ENCODE measurements around the gene PDCD1. TPM values are rescaled to one million over a fixed set of nuclear protein-coding genes. Genes with fewer than 3 reads are reported as not detected.
"Not testable (repeated sequence)": the region's sequence is repeated elsewhere in the genome, so short reads cannot be mapped to it uniquely, and the experiment has no call there.

Gene PDCD1
- total and polyA plus RNA-seq, 2 donors, result 12.7 to 16.0 TPM

- Histone ChIP-seq H3K27me3 (ENCODE audit: control insufficient read depth in 2 of 2, insufficient read depth in 1 of 2, low read length in 1 of 2) (no peaks in the 10 kb centered on the region), H3K4me3 (ENCODE audit: low read length in 2 of 2) (no peak overlapping the region), H3K9me3 (ENCODE audit: control insufficient read depth in 2 of 2, insufficient read depth in 1 of 2, low read length in 1 of 2) (no peaks in the 10 kb centered on the region), H3K27ac (ENCODE audit: low read depth in 1 of 2, low read length in 1 of 2) (no peak overlapping the region), H3K4me1 (ENCODE audit: control insufficient read depth in 2 of 2, insufficient read depth in 2 of 2, low read length in 2 of 2) (no peaks in the 10 kb centered on the region), H3K36me3 (ENCODE audit: control insufficient read depth in 2 of 2, insufficient read depth in 2 of 2, low read length in 1 of 2) (no peaks in the 10 kb centered on the region)
- DNase-seq (ENCODE audit: low read depth in 6 of 9, low spot score in 9 of 9), result no peak
- whole genome bisulfite sequencing, result 85% methylated on average over 13 of the region's 13 CpGs
These were observed 25.5 kb downstream of the PDCD1 start for GRCh38 chr2:241833101-241833663.

GRCh38 chr2:241827394-241827793 is 31.3 kb downstream of the PDCD1 start:
- H3K27ac ChIP-seq (ENCODE audit: low read depth in 1 of 2, low read length in 1 of 2), result no peak overlapping the region
- no peak overlapping the region for H3K4me3 ChIP-seq (ENCODE audit: low read length in 2 of 2)
- H3K27me3 ChIP-seq (ENCODE audit: control insufficient read depth in 2 of 2, insufficient read depth in 1 of 2, low read length in 1 of 2), result no peaks in the 10 kb centered on the region
- 96% methylated on average over 2 of the region's 2 CpGs for WGBS
- peaks cover 4 to 23% of the 10 kb centered on the region in 2 donors for H3K9me3 ChIP-seq (ENCODE audit: control insufficient read depth in 2 of 2, insufficient read depth in 1 of 2, low read length in 1 of 2)
- peaks cover 1 to 5% of the 10 kb centered on the region in 2 donors for H3K4me1 ChIP-seq (ENCODE audit: control insufficient read depth in 2 of 2, insufficient read depth in 2 of 2, low read length in 2 of 2)
- no peaks in the 10 kb centered on the region for H3K36me3 ChIP-seq (ENCODE audit: control insufficient read depth in 2 of 2, insufficient read depth in 2 of 2, low read length in 1 of 2)
- no peak for DNase-seq (ENCODE audit: low read depth in 6 of 9, low spot score in 9 of 9)

DNA sequence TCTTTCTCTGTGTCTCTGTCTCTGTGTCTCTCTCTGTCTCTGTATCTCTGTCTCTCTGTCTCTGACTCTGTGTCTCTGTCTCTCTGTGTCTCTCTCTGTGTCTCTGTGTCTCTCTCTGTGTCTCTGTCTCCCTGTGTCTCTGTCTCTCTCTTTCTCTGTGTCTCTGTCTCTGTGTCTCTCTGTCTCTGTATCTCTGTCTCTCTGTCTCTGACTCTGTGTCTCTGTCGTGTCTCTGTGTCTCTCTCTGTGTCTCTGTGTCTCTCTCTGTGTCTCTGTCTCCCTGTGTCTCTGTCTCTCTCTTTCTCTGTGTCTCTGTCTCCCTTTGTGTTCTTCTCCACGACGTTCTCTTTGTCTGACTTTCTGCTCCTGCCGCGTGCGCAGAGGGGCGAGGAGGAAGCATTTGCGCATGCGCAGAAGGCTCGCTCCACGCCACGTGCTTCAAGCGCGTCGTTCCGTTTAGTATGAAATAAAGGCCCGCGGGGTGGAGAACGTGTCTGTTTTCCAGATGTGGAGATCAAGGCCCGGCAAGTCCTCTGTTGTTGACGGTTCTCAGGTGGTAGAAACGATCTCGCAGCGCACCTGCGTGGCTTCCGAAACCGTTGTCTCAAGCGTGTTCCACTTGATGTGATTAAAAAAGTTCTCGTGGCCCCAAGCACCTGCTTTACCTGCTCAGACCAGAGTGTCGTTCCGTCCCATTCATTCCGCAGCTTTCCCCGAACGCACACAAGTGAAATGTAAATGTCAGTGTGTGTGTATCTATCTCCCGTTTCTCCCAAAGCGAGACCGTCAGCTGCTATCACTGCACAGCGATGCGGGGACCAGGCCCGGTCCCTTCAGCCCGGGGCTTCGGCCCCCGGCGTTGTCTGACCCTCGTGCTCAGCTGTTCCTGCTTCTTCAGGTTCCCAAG is 34.9 kb downstream of the PDCD1 start:
- DNase-seq (ENCODE audit: low read depth in 6 of 9, low spot score in 9 of 9); H3K27me3 ChIP-seq (ENCODE audit: control insufficient read depth in 2 of 2, insufficient read depth in 1 of 2, low read length in 1 of 2); H3K27ac ChIP-seq (ENCODE audit: low read depth in 1 of 2, low read length in 1 of 2); H3K36me3 ChIP-seq (ENCODE audit: control insufficient read depth in 2 of 2, insufficient read depth in 2 of 2, low read length in 1 of 2); H3K4me3 ChIP-seq (ENCODE audit: low read length in 2 of 2): not testable (repeated sequence)
- Histone ChIP-seq H3K9me3 (ENCODE audit: control insufficient read depth in 2 of 2, insufficient read depth in 1 of 2, low read length in 1 of 2) (peaks cover 4 to 27% of the 10 kb centered on the region in 2 donors), H3K4me1 (ENCODE audit: control insufficient read depth in 2 of 2, insufficient read depth in 2 of 2, low read length in 2 of 2) (peaks cover 14 to 18% of the 10 kb centered on the region in 2 donors)
- 94% methylated on average over 45 of the region's 45 CpGs for WGBS

GRCh38 chr2:241822264-241822623 is 36.5 kb downstream of the PDCD1 start:
- WGBS, result 60% methylated on average over 14 of the region's 14 CpGs
- Histone ChIP-seq H3K9me3 (ENCODE audit: control insufficient read depth in 2 of 2, insufficient read depth in 1 of 2, low read length in 1 of 2) (peaks cover 4 to 23% of the 10 kb centered on the region in 2 donors), H3K27me3 (ENCODE audit: control insufficient read depth in 2 of 2, insufficient read depth in 1 of 2, low read length in 1 of 2) (peaks cover 0 to 8% of the 10 kb centered on the region in 2 donors), H3K36me3 (ENCODE audit: control insufficient read depth in 2 of 2, insufficient read depth in 2 of 2, low read length in 1 of 2) (no peaks in the 10 kb centered on the region), H3K27ac (ENCODE audit: low read depth in 1 of 2, low read length in 1 of 2) (no peak overlapping the region), H3K4me1 (ENCODE audit: control insufficient read depth in 2 of 2, insufficient read depth in 2 of 2, low read length in 2 of 2) (peaks cover 14 to 18% of the 10 kb centered on the region in 2 donors), H3K4me3 (ENCODE audit: low read length in 2 of 2) (no peak overlapping the region)
- no peak for DNase-seq (ENCODE audit: low read depth in 6 of 9, low spot score in 9 of 9)

DNA sequence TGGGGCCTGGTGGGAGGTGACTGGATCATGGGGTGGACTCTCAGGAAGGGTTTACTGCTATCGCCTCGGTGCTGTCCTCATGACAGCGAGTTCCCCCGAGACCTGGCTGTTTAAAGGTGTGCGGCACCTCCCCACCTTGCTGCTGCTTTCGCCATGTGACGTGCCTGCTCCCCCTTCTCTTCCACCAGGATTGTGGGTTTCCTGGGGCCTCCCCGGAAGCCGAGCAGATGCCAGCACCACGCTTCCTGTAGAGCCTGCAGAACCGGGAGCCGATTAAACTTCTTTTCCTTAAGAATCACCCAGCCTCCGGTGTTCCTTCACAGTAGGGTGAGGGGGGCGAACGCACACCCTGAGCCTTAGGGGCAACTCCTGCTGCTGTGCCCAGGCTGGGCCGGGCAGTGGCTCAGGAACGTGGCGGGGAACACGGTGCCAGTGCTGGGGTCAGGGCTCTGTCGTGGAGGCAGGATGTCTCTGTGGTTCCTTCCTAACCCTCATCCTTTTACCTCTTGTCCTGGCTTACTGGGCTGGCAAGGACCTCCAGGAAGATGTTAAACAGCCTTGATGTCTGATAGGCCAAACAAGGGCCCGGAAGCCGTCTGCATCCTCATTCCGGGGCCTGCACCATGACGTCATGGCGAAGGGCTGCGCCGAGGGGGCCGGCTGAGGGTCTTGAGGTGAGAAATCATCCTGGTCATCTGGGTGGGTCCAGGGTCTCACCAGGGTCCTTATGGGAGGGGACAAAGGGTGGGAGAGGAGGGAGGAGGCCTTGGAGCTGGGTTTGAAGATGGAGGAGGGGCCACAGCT is 37.0 kb downstream of the PDCD1 start:
- DNase-seq (ENCODE audit: low read depth in 6 of 9, low spot score in 9 of 9), result no peak
- Histone ChIP-seq H3K9me3 (ENCODE audit: control insufficient read depth in 2 of 2, insufficient read depth in 1 of 2, low read length in 1 of 2) (peaks cover 2 to 17% of the 10 kb centered on the region in 2 donors), H3K4me1 (ENCODE audit: control insufficient read depth in 2 of 2, insufficient read depth in 2 of 2, low read length in 2 of 2) (peaks cover 14 to 18% of the 10 kb centered on the region in 2 donors), H3K27me3 (ENCODE audit: control insufficient read depth in 2 of 2, insufficient read depth in 1 of 2, low read length in 1 of 2) (peaks cover 0 to 12% of the 10 kb centered on the region in 2 donors), H3K36me3 (ENCODE audit: control insufficient read depth in 2 of 2, insufficient read depth in 2 of 2, low read length in 1 of 2) (no peaks in the 10 kb centered on the region), H3K27ac (ENCODE audit: low read depth in 1 of 2, low read length in 1 of 2) (no peak overlapping the region), H3K4me3 (ENCODE audit: low read length in 2 of 2) (no peak overlapping the region)
- WGBS, result 55% methylated on average over 28 of the region's 28 CpGs

GRCh38 chr2:241820625-241821384 is 37.9 kb downstream of the PDCD1 start:
- WGBS, result 94% methylated on average over 31 of the region's 31 CpGs
- Histone ChIP-seq H3K9me3 (ENCODE audit: control insufficient read depth in 2 of 2, insufficient read depth in 1 of 2, low read length in 1 of 2) (peaks cover 0 to 13% of the 10 kb centered on the region in 2 donors), H3K36me3 (ENCODE audit: control insufficient read depth in 2 of 2, insufficient read depth in 2 of 2, low read length in 1 of 2) (no peaks in the 10 kb centered on the region), H3K4me1 (ENCODE audit: control insufficient read depth in 2 of 2, insufficient read depth in 2 of 2, low read length in 2 of 2) (peaks cover 14 to 18% of the 10 kb centered on the region in 2 donors), H3K27me3 (ENCODE audit: control insufficient read depth in 2 of 2, insufficient read depth in 1 of 2, low read length in 1 of 2) (peaks cover 0 to 19% of the 10 kb centered on the region in 2 donors), H3K4me3 (ENCODE audit: low read length in 2 of 2) (no peak overlapping the region), H3K27ac (ENCODE audit: low read depth in 1 of 2, low read length in 1 of 2) (no peak overlapping the region)
- DNase-seq (ENCODE audit: low read depth in 6 of 9, low spot score in 9 of 9), result no peak

DNA sequence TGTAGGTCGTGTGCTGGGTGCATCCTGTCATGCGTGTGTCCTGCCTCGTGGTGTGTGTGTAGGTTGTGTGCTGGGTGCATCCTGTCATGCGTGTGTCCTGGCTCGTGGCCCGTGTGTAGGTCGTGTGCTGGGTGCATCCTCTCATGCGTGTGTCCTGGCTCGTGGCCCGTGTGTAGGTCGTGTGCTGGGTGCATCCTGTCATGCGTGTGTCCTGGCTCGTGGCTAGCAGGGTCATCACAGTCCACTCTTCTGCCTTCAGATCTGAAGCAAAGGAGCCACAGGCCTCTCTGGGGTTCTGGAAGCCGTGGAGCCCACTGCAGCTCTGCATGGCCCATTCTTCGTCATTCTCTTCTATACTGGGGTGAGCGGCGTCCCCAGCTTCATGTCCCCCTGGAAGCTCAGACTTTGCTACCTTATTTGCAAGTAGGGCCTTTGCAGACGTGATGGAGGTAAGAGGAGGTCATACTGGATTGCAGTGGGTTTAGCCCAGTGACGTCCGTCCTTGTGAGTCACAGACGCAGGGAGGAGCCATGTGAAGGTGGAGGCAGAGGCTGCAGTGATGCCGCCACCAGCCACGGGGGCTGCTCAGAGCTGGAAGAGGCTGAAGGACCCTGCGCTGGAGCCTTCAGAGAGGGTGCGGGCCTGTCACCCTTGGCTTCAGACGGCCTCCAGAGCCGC is 38.6 kb downstream of the PDCD1 start:
- not testable (repeated sequence) for DNase-seq (ENCODE audit: low read depth in 6 of 9, low spot score in 9 of 9); H3K4me3 ChIP-seq (ENCODE audit: low read length in 2 of 2); H3K36me3 ChIP-seq (ENCODE audit: control insufficient read depth in 2 of 2, insufficient read depth in 2 of 2, low read length in 1 of 2); H3K27ac ChIP-seq (ENCODE audit: low read depth in 1 of 2, low read length in 1 of 2)
- Histone ChIP-seq H3K9me3 (ENCODE audit: control insufficient read depth in 2 of 2, insufficient read depth in 1 of 2, low read length in 1 of 2) (peaks cover 0 to 13% of the 10 kb centered on the region in 2 donors), H3K4me1 (ENCODE audit: control insufficient read depth in 2 of 2, insufficient read depth in 2 of 2, low read length in 2 of 2) (peaks cover 14 to 18% of the 10 kb centered on the region in 2 donors), H3K27me3 (ENCODE audit: control insufficient read depth in 2 of 2, insufficient read depth in 1 of 2, low read length in 1 of 2) (peaks cover 0 to 23% of the 10 kb centered on the region in 2 donors)
- 92% methylated on average over 27 of the region's 27 CpGs for WGBS

DNA sequence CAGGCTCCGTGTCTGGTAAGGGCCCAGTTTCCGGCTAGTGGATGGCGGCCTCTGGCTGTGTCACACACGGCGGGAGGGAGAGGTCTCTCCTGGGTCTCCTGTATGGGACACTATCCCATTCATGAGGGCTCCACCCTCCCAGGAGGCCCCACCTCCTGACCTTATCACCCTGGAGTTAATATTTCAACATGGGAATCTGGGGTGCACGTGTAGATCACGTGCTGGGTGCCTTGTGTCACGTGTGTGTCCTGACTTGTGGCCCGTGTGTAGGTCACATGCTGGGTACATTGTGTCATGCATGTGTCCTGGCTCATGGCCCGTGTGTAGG is 39.8 kb downstream of the PDCD1 start:
- Histone ChIP-seq H3K4me3 (ENCODE audit: low read length in 2 of 2) (no peak overlapping the region), H3K27me3 (ENCODE audit: control insufficient read depth in 2 of 2, insufficient read depth in 1 of 2, low read length in 1 of 2) (peaks cover 0 to 23% of the 10 kb centered on the region in 2 donors), H3K9me3 (ENCODE audit: control insufficient read depth in 2 of 2, insufficient read depth in 1 of 2, low read length in 1 of 2) (peaks cover 0 to 8% of the 10 kb centered on the region in 2 donors), H3K4me1 (ENCODE audit: control insufficient read depth in 2 of 2, insufficient read depth in 2 of 2, low read length in 2 of 2) (peaks cover 14 to 19% of the 10 kb centered on the region in 2 donors), H3K27ac (ENCODE audit: low read depth in 1 of 2, low read length in 1 of 2) (no peak overlapping the region), H3K36me3 (ENCODE audit: control insufficient read depth in 2 of 2, insufficient read depth in 2 of 2, low read length in 1 of 2) (no peaks in the 10 kb centered on the region)
- WGBS, result 85% methylated on average over 10 of the region's 10 CpGs
- DNase-seq (ENCODE audit: low read depth in 6 of 9, low spot score in 9 of 9), result no peak

Measured in thymus (tissue), 11 donors.